Endothelial cell (in vitro differentiated cells): ENCODE results near the gene CLMP. TPM values are rescaled to one million over a fixed set of nuclear protein-coding genes. Genes with fewer than 3 reads are reported as not detected.

Source experiments
- DNase-seq: peaks from one replicate; pipeline ENCODE4 v3.0.0; 2021; ENCODE audit warnings: low spot score
- H3K27ac Mint-ChIP-seq: one replicate; pipeline ENCODE4 v1.8.0; 2021; ENCODE audit warnings: mixed read lengths, inconsistent platforms; ENCODE audit not compliant: unreplicated experiment
- H3K27me3 Mint-ChIP-seq: one replicate; pipeline ENCODE4 v1.8.0; 2021; ENCODE audit warnings: mild to moderate bottlenecking, moderate library complexity, mixed read lengths, inconsistent platforms; ENCODE audit not compliant: unreplicated experiment
- H3K36me3 Mint-ChIP-seq: one replicate; pipeline ENCODE4 v1.8.0; 2021; ENCODE audit warnings: mild to moderate bottlenecking, low read depth, mixed read lengths, inconsistent platforms; ENCODE audit not compliant: unreplicated experiment
- H3K4me1 Mint-ChIP-seq: one replicate; pipeline ENCODE4 v1.8.0; 2021; ENCODE audit warnings: mild to moderate bottlenecking, mixed read lengths, inconsistent platforms; ENCODE audit not compliant: unreplicated experiment
- H3K4me3 Mint-ChIP-seq: one replicate; pipeline ENCODE4 v1.8.0; 2021; ENCODE audit warnings: mild to moderate bottlenecking, mixed read lengths, inconsistent platforms; ENCODE audit not compliant: unreplicated experiment
- H3K9me3 Mint-ChIP-seq: one replicate; pipeline ENCODE4 v1.8.0; 2021; ENCODE audit warnings: mixed read lengths, inconsistent platforms; ENCODE audit not compliant: unreplicated experiment
- total RNA-seq: library from RNA; stranded (reverse); fragmentation: NEBNext Ultra II Directional; extraction: Animal tissue kit (Norgen Biotek cat#: 25700); gene quantifications from one replicate; pipeline ENCODE4 v1.2.1, GENCODE V29; 2021; ENCODE audit not compliant: unreplicated experiment
- TF ChIP-seq, protein P1 (sequence below): fragments of 200-600 bp; sonication (generic); IDR thresholded peaks from one replicate; pipeline ENCODE4 v1.5.0; 2021; ENCODE audit warnings: antibody characterized with exemption; ENCODE audit not compliant: unreplicated experiment

Gene CLMP
- total RNA-seq, 1 donor from 2014 or later, result 5.5 TPM

DNA sequence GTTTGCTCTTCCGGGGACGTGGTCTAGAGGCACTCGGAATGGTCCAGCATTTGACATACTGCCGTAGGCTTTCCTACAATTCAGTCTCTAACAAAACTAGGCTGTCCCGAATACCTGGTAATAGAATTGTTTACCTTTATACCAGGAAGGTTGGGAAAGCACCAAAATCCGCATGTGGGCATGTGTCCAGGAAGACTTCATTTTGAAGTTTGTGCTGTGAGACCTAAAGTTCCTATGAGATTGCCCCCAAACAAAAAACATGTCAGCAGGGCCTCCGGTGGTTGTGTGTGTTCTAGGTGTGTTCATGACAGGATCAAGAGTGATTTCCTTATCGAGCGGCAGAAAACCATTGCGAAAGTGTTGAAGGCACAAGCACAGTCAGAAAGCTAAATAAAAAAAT, 159.2 kb downstream of the CLMP start:
- H3K27me3 Mint-ChIP-seq, result peaks cover 2% of the 10 kb centered on the region
- TF ChIP-seq, protein P1, sequence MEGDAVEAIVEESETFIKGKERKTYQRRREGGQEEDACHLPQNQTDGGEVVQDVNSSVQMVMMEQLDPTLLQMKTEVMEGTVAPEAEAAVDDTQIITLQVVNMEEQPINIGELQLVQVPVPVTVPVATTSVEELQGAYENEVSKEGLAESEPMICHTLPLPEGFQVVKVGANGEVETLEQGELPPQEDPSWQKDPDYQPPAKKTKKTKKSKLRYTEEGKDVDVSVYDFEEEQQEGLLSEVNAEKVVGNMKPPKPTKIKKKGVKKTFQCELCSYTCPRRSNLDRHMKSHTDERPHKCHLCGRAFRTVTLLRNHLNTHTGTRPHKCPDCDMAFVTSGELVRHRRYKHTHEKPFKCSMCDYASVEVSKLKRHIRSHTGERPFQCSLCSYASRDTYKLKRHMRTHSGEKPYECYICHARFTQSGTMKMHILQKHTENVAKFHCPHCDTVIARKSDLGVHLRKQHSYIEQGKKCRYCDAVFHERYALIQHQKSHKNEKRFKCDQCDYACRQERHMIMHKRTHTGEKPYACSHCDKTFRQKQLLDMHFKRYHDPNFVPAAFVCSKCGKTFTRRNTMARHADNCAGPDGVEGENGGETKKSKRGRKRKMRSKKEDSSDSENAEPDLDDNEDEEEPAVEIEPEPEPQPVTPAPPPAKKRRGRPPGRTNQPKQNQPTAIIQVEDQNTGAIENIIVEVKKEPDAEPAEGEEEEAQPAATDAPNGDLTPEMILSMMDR, result no peak

DNA sequence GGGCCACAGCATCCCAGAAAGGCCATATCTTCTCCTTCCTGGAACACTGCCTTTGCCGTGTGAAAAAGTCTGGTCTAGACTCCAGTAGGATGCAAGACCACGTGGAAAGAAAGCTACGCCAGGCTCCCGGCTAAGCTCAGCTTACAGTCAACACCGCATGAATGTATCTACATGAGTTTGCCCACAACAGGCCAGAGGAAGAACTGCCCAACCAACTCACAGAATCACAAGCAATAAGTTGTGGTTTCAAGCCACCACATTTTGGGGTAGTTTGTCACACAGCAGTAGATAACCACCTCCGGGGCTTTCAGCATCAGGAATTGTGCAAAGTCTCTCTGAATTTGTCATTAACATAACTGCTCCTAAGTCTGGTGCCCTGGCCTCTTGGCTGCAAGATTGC, 160.5 kb downstream of the CLMP start:
- Mint-ChIP-seq H3K27ac (no peak overlapping the region), H3K4me1 (no peaks in the 10 kb centered on the region), H3K27me3 (peaks cover 2% of the 10 kb centered on the region), H3K36me3 (no peaks in the 10 kb centered on the region), H3K9me3 (no peaks in the 10 kb centered on the region), H3K4me3 (no peak overlapping the region)
- TF ChIP-seq, protein P1, result no peak
- no peak for DNase-seq

More for the DNA sequence above, 159.2 kb downstream of the CLMP start:
- Mint-ChIP-seq H3K36me3 (no peaks in the 10 kb centered on the region), H3K27ac (no peak overlapping the region), H3K4me3 (no peak overlapping the region), H3K9me3 (no peaks in the 10 kb centered on the region), H3K4me1 (no peaks in the 10 kb centered on the region)
- DNase-seq, result no peak

DNA sequence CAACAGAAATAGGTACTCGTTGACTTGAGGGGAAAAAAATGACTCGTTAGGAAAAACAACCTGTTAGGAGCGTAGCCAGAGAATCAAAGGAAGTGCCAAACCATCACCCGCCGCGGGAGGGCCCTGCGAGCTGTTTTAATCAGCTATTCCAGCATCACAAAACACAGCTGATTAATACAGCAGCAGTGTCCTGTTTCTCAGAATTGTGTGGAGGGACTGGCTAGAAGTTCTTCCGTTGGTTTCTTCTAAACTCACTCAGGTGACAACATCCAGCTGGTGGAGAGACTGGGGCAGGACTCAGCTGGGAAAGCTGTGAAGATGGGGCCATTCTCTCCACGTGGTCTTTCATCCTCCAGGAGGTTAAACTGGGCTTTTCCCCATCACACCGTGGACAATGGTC, 161.2 kb downstream of the CLMP start:
- H3K27me3 Mint-ChIP-seq, result peaks cover 2% of the 10 kb centered on the region
- DNase-seq, result no peak
- H3K27ac Mint-ChIP-seq, result no peak overlapping the region
- H3K36me3 Mint-ChIP-seq, result no peaks in the 10 kb centered on the region
- TF ChIP-seq, protein P1, result no peak
- H3K9me3 Mint-ChIP-seq, result no peaks in the 10 kb centered on the region
- H3K4me1 Mint-ChIP-seq, result no peaks in the 10 kb centered on the region
- H3K4me3 Mint-ChIP-seq, result no peak overlapping the region

DNA sequence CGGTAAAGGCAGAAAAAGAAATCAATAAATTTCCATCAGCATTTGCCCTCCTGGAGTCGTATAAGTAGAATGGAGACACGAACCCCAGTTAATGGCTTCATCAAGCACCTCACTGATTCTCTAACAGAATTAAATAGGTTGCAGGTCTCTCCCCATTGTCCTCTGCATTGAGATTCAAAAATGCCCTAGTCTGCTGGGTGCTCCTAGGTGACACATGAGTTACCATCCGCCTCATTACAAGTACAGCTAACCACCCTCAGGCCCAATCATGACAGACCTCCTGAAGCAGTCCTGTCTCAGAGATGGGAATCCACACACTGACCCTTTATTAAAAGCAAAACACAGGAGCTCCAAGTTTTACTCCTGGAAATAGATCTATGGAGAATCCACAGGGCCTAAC, 164.5 kb downstream of the CLMP start:
- DNase-seq, result no peak
- H3K27me3 Mint-ChIP-seq, result no peaks in the 10 kb centered on the region
- H3K36me3 Mint-ChIP-seq, result no peaks in the 10 kb centered on the region
- TF ChIP-seq, protein P1, result no peak
- H3K27ac Mint-ChIP-seq, result no peak overlapping the region
- no peaks in the 10 kb centered on the region for H3K4me1 Mint-ChIP-seq
- no peak overlapping the region for H3K4me3 Mint-ChIP-seq
- no peaks in the 10 kb centered on the region for H3K9me3 Mint-ChIP-seq

DNA sequence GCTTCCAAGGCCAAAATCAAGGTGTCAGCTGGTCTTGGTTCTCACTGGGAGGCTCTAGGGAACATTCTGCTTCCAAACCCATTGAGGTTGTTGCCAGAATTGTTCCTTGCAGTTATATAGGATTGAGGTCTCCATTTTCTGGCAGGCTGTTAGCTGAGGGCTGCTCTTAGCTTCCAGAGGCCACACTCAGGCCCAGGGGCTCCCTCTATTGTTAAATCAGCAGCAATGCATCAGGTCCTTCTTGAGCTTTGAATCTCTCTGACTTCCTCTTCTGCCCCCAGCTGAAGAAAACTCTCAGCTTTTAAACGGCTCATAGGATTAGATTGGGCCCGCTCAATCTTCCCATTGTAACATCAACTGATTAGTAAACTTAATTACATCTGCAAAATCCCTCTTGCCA, 174.1 kb downstream of the CLMP start:
- no peak overlapping the region for H3K27ac Mint-ChIP-seq
- no peaks in the 10 kb centered on the region for H3K36me3 Mint-ChIP-seq
- peaks cover 6% of the 10 kb centered on the region for H3K4me1 Mint-ChIP-seq
- TF ChIP-seq, protein P1, result peak; percentile 36
- H3K9me3 Mint-ChIP-seq, result no peaks in the 10 kb centered on the region
- peak; percentile 32 for DNase-seq
- no peak overlapping the region for H3K4me3 Mint-ChIP-seq
- peaks cover 2% of the 10 kb centered on the region for H3K27me3 Mint-ChIP-seq

Other genes with a start within 250 kb of the CLMP start
- gene BSX, start 213.4 kb downstream of the CLMP start, total RNA-seq, result not detected
- gene HSPA8, start 133.1 kb downstream of the CLMP start, total RNA-seq, result 1,201 TPM
- 49.6 TPM for gene GRAMD1B, start 235.0 kb upstream of the CLMP start, total RNA-seq